ENCODE data around the gene PLB1.

GRCh38 chr2:28477645-28478044, 18.2 kb upstream of the PLB1 start:
- TF ChIP-seq CTCF (IDR thresholded peaks at IDR 0.05; ENCODE audit: borderline replicate concordance, extremely low read depth, low read length, poor library complexity, severe bottlenecking) (no peak), EZH2 (IDR thresholded peaks at IDR 0.05; ENCODE audit: borderline replicate concordance, low read depth, low read length, severe bottlenecking) (no peak)

All from DND-41 (cell line).